Caco-2 (cell line): ENCODE results near the gene S100A5. TPM values are rescaled to one million over a fixed set of nuclear protein-coding genes. Genes with fewer than 3 reads are reported as not detected.
"Not testable (repeated sequence)": the region's sequence is repeated elsewhere in the genome, so short reads cannot be mapped to it uniquely, and the experiment has no call there.

Experiments
- BruUV-seq: library from RNA; stranded (reverse); fragments of 400-500 nt; replicated peaks from 2 replicates; lab custom pipeline; 2021; lab: Mats Ljungman, UMichigan
- CTCF ChIA-PET: fragments of 300-600 bp; sonication (Branson Sonifier 250); formaldehyde crosslinking; loops from one replicate; lab custom pipeline; 2022; ENCODE audit warnings: antibody characterized with exemption; lab: Charles Lee
- POLR2A ChIA-PET: fragments of 300-600 bp; sonication (Branson Sonifier 250); formaldehyde crosslinking; loops from one replicate; lab custom pipeline; 2022; ENCODE audit warnings: antibody characterized with exemption; lab: Charles Lee
- DNase-seq, 2 experiments: peaks; one replicate each; pipeline versions ENCODE4 v3.0.0 to v3.0.0-alpha.2; 2020 to 2022
- H3K27me3 ChIP-seq: replicated peaks from 2 replicates; pipeline ENCODE4 v1.6.0; 2011; ENCODE audit warnings: low read length; ENCODE audit not compliant: control insufficient read depth, insufficient read depth
- H3K36me3 ChIP-seq: 2 replicates; pipeline ENCODE4 v1.5.1; 2011; ENCODE audit warnings: low read length; ENCODE audit not compliant: control insufficient read depth, insufficient read depth
- H3K4me1 ChIP-seq: fragments of 250-450 bp; sonication (Bioruptor Pico); 2 replicates; pipeline ENCODE4 v1.5.1; 2020; ENCODE audit warnings: mild to moderate bottlenecking
- H3K4me3 ChIP-seq: 2 replicates; pipeline ENCODE4 v1.5.1; 2011; ENCODE audit warnings: low read depth, mild to moderate bottlenecking, control low read depth, low read length
- H3K9me3 ChIP-seq: fragments of 250-450 bp; sonication (Bioruptor Pico); 2 replicates; pipeline ENCODE4 v1.5.1; 2020; ENCODE audit warnings: mild to moderate bottlenecking, moderate library complexity
- H3K27ac Mint-ChIP-seq: one replicate; pipeline ENCODE4 v1.8.0; 2022; ENCODE audit warnings: mixed read lengths; ENCODE audit not compliant: unreplicated experiment
- H3K27me3 Mint-ChIP-seq: one replicate; pipeline ENCODE4 v1.8.0; 2022; ENCODE audit warnings: mixed read lengths; ENCODE audit not compliant: insufficient read depth, unreplicated experiment
- H3K36me3 Mint-ChIP-seq: one replicate; pipeline ENCODE4 v1.8.0; 2022; ENCODE audit warnings: mild to moderate bottlenecking, mixed read lengths; ENCODE audit not compliant: insufficient read depth, unreplicated experiment
- H3K4me1 Mint-ChIP-seq: one replicate; pipeline ENCODE4 v1.8.0; 2022; ENCODE audit warnings: low read depth, mixed read lengths; ENCODE audit not compliant: unreplicated experiment
- H3K4me3 Mint-ChIP-seq: one replicate; pipeline ENCODE4 v1.8.0; 2022; ENCODE audit warnings: mild to moderate bottlenecking, moderate library complexity, mixed read lengths; ENCODE audit not compliant: unreplicated experiment
- H3K9me3 Mint-ChIP-seq: one replicate; pipeline ENCODE4 v1.8.0; 2022; ENCODE audit warnings: mixed read lengths; ENCODE audit not compliant: unreplicated experiment
- CTCF ChIP-seq, 2 experiments: fragments of 200-600 bp in 1 of 2; IDR thresholded peaks; 1 replicate in 1 of 2; 2 replicates in 1 of 2; pipeline versions ENCODE4 v1.5.1 to v1.8.0; 2011 to 2022; ENCODE audit warnings: antibody characterized with exemption in 1 of 2, control low read depth in 1 of 2, inconsistent platforms in 1 of 2, low read depth in 1 of 2, low read length in 1 of 2, mild to moderate bottlenecking in 1 of 2, moderate library complexity in 1 of 2; ENCODE audit not compliant: insufficient read depth in 1 of 2, severe bottlenecking in 1 of 2, unreplicated experiment in 1 of 2
- intact Hi-C: fragments of 100-400 bp; cut with micrococcal nuclease; formaldehyde crosslinking; loops from one replicate; pipeline ENCODE4 v1.10.0; 2022; ENCODE audit not compliant: unreplicated experiment
- total RNA-seq: library from RNA; stranded (reverse); gene quantifications from 2 replicates; pipeline ENCODE4 v1.2.3, GENCODE V29; 2022

The S100A5 gene
- total RNA-seq, 1 experiment from 2014 or later = not detected

GRCh38 chr1:153520818-153521476 is 19.8 kb downstream of the S100A5 start:
- no peak for DNase-seq
- BruUV-seq = TSS peak; percentile 71
- CTCF ChIA-PET = interaction anchor here (0.6 to 1.7 kb wide), 10 partner anchors 10 to 106 kb away, joined by 3 to 7 read pairs (median 4); partner anchors contain the start of genes S100A13, S100A3 and S100A6
- Mint-ChIP-seq H3K36me3 (peaks cover 37% of the 10 kb centered on the region), H3K4me3 (peak overlapping the region; percentile 8), H3K27me3 (no peaks in the 10 kb centered on the region), H3K9me3 (no peaks in the 10 kb centered on the region), H3K4me1 (peaks cover 52% of the 10 kb centered on the region), H3K27ac (peak overlapping the region; percentile 86)
- no peak for TF ChIP-seq CTCF (IDR thresholded peaks at IDR 0.05; ENCODE audit: insufficient read depth in 1 of 2, low read depth in 1 of 2, low read length in 1 of 2, severe bottlenecking in 1 of 2, unreplicated experiment in 1 of 2)
- H3K4me3 ChIP-seq = no peak overlapping the region
- peaks cover 5% of the 10 kb centered on the region; the same call in 1 of the 2 replicates for H3K9me3 ChIP-seq
- H3K27me3 ChIP-seq = no peaks in the 10 kb centered on the region
- peaks cover 65% of the 10 kb centered on the region for H3K4me1 ChIP-seq
- no peaks in the 10 kb centered on the region for H3K36me3 ChIP-seq
- POLR2A ChIA-PET = interaction anchor here (0.5 to 1.6 kb wide), 6 partner anchors 15 to 107 kb away, joined by 3 to 12 read pairs (median 4); partner anchors contain the start of genes S100A13 and S100A6
- intact Hi-C loops = no loop called here

GRCh38 chr1:153520137-153520691 is 20.5 kb downstream of the S100A5 start:
- peaks cover 66% of the 10 kb centered on the region for H3K4me1 ChIP-seq
- peak overlapping the region; percentile 8 for H3K4me3 Mint-ChIP-seq
- peak; percentile 83 to 92 for DNase-seq
- BruUV-seq, H3K27me3 ChIP-seq, H3K27me3 Mint-ChIP-seq, H3K4me3 ChIP-seq, intact Hi-C loops, H3K9me3 ChIP-seq, H3K36me3 ChIP-seq, H3K9me3 Mint-ChIP-seq: not testable (repeated sequence)
- peak overlapping the region; percentile 86 for H3K27ac Mint-ChIP-seq
- H3K36me3 Mint-ChIP-seq = peaks cover 37% of the 10 kb centered on the region
- POLR2A ChIA-PET = interaction anchor here (0.6 to 1.6 kb wide), 8 partner anchors 16 to 114 kb away, joined by 3 to 12 read pairs (median 4); partner anchors contain the start of genes S100A13, S100A14 and S100A6
- CTCF ChIA-PET = interaction anchor here (0.6 to 1.7 kb wide), 9 partner anchors 10 to 1674 kb away, joined by 3 to 7 read pairs (median 5); partner anchors contain the start of genes S100A13, S100A3 and S100A6
- H3K4me1 Mint-ChIP-seq = peaks cover 49% of the 10 kb centered on the region

GRCh38 chr1:153519242-153519641 is 21.5 kb downstream of the S100A5 start:
- H3K27ac Mint-ChIP-seq = peak overlapping the region; percentile 86
- peaks cover 44% of the 10 kb centered on the region for H3K4me1 Mint-ChIP-seq

More at GRCh38 chr1:153519242-153519641, 21.5 kb downstream of the S100A5 start:
- no peaks in the 10 kb centered on the region for H3K36me3 ChIP-seq
- DNase-seq = no peak
- H3K9me3 Mint-ChIP-seq = no peaks in the 10 kb centered on the region
- peaks cover 70% of the 10 kb centered on the region for H3K4me1 ChIP-seq
- H3K4me3 ChIP-seq = no peak overlapping the region
- peaks cover 5% of the 10 kb centered on the region; the same call in 1 of the 2 replicates for H3K9me3 ChIP-seq
- TF ChIP-seq CTCF (IDR thresholded peaks at IDR 0.05; ENCODE audit: insufficient read depth in 1 of 2, low read depth in 1 of 2, low read length in 1 of 2, severe bottlenecking in 1 of 2, unreplicated experiment in 1 of 2) = no peak
- no peaks in the 10 kb centered on the region for H3K27me3 Mint-ChIP-seq
- intact Hi-C loops = loop anchor here (2.0 to 10.0 kb wide), 2 partner anchors 152 to 256 kb away; partner anchors contain the start of genes ILF2 and SLC27A3
- H3K36me3 Mint-ChIP-seq = peaks cover 37% of the 10 kb centered on the region
- ChIA-PET CTCF (no interaction called here), POLR2A (no interaction called here)
- no TSS peak for BruUV-seq
- H3K27me3 ChIP-seq = no peaks in the 10 kb centered on the region
- H3K4me3 Mint-ChIP-seq = no peak overlapping the region
